Measurements from ENCODE around the gene ABLIM2.

DNA sequence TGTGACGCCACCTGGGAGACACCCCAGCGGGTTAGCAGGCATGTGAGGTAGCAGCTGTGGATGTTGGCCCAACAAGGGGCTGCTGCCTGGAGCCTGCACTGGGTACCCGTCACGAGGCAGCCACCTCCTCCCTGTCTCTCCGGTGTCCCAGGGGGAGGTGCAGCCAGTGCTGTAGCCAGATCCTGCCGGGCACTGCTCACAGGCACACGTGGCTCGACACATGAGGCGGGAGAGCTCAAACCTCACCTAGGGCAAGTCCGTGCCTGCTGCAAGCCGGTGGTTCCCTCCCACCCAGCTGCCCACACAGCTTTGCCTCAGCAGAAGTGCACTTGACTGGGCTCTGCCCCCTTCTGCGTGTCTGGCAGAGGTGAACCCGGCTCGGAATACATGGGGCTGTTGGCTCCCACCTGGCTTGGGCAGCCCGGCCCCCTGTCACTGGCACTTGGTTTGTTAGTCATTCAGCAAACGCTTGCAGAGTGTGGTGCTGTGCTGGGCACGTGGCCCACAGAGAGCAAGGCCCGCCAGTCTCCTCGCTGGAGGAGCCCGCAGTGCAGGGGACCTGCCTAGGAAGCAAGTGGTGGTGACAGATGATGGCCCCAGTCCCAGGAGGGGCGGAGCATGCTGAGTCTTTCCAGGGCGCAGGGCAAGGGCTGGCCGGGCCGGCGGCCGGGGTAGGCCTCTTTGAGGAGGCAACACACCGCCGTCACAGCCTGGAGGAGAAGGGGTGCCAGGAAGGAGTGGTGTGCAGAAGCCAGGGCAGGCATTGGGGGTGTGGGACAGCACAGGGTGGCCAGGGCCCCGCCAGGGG, 30.3 kb upstream of the ABLIM2 start:
- TF ChIP-seq, protein P1, sequence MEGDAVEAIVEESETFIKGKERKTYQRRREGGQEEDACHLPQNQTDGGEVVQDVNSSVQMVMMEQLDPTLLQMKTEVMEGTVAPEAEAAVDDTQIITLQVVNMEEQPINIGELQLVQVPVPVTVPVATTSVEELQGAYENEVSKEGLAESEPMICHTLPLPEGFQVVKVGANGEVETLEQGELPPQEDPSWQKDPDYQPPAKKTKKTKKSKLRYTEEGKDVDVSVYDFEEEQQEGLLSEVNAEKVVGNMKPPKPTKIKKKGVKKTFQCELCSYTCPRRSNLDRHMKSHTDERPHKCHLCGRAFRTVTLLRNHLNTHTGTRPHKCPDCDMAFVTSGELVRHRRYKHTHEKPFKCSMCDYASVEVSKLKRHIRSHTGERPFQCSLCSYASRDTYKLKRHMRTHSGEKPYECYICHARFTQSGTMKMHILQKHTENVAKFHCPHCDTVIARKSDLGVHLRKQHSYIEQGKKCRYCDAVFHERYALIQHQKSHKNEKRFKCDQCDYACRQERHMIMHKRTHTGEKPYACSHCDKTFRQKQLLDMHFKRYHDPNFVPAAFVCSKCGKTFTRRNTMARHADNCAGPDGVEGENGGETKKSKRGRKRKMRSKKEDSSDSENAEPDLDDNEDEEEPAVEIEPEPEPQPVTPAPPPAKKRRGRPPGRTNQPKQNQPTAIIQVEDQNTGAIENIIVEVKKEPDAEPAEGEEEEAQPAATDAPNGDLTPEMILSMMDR (IDR thresholded peaks at IDR 0.05; ENCODE audit: poor library complexity, severe bottlenecking), result no peak
- TF ChIP-seq RAD21 (conservative IDR thresholded peaks at IDR 0.05), result no peak

Measured in neural cell (in vitro differentiated cells).